CD4-positive, alpha-beta T cell treated with Interleukin-15 for 1 hour (primary cell): Measurements from ENCODE around the gene CAMTA1.

Experiments
- DNase-seq: peaks from one replicate; pipeline ENCODE4 v3.0.0-alpha.2; 2020

The CAMTA1 gene

GRCh38 chr1:7617826-7618225, 832.6 kb downstream of the CAMTA1 start:
- DNase-seq = no peak

DNA sequence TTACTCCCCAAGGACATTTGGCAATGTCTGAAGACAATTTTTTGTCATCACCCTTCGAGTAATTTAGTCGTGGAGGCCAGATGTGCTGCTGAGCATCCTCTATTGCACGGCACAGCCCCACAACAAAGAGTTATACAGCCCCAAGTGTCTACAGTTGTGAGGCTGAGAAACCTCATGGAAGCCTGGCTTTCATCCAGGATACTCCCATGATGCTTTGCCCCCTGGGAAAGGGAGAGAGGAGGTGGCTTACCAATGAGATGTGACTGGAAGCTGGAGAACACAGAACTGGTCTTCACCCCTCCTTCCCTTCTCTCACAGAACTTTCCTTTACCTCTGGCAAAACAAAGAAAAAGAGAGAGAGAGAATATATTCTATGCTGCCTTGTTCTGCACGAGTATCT, 834.9 kb downstream of the CAMTA1 start:
- DNase-seq = no peak

- no peak for DNase-seq
Measured at GRCh38 chr1:7621334-7622219, 836.3 kb downstream of the CAMTA1 start.

GRCh38 chr1:7623842-7624241, 838.6 kb downstream of the CAMTA1 start:
- no peak for DNase-seq

DNA sequence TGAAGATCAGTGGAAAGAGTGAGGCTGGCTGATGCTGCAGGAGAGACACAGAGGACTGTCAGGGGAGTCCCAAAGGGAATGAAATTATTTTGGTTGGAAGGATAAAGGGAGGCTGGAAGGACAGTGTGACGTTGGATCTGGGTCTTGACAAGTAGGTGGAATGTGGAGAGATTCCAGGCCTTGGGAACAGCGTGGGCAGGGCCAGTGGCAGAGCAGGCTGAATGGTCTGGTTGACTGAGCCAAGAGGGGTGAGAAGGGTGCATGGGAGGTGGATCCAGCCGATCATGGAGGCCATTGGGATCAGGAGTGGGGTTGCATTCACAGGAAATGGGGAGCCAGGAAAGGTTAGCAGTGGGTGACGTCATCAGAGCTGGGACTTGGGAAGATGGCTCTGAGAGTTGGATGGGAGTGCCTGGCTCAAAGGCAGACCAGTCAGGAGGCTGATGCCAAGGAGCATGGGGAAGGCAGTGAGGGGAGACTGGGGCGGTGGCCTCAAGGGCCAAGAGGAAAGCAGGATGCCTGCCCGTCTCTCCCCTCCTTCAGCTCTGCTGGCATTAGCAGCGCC, 839.6 kb downstream of the CAMTA1 start:
- no peak for DNase-seq

DNA sequence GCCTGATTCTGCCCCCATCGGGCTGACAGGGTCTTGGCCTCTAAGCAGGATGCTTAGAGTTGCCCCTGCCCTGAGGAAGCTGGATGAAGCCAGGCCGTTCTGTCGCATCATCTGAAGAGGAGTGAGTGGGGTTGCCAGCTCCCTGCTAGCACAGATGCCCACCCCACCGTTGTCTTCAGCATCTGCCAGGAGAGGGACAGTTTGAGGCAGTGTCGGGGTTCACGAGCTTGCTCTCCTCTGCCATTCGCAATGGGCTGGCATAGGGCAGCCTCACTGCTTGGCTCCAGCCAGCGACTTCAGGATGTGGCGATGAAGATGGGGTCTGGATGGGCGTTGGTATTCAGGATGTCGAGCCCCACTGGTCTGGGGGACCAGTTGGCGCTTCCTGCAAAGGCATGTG, 840.1 kb downstream of the CAMTA1 start:
- DNase-seq = no peak

- DNase-seq = no peak
Measured at GRCh38 chr1:7628273-7628672, 843.0 kb downstream of the CAMTA1 start.

DNA sequence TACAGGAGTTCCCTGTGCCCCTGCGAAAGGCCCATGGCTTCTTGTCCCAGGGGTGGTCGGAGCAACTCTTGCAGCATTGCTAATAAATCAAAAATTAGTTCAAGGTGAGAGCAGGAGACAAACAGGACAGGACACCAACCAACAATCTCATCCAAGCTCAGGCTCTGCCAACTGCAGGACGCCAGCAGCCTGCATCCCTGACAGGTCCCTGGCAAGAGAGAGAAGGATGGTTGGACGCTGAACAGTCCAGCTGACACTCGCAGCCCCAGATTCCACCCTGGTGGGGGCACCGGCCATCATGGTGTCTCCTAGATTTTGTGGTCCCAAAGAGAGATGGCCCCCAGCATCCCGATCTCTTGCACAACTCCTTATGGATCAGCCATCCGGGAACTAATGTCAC, 843.8 kb downstream of the CAMTA1 start:
- no peak for DNase-seq

GRCh38 chr1:7629465-7630195, 844.4 kb downstream of the CAMTA1 start:
- no peak for DNase-seq

- no peak for DNase-seq
Measured at GRCh38 chr1:7630378-7630777, 845.1 kb downstream of the CAMTA1 start.

DNA sequence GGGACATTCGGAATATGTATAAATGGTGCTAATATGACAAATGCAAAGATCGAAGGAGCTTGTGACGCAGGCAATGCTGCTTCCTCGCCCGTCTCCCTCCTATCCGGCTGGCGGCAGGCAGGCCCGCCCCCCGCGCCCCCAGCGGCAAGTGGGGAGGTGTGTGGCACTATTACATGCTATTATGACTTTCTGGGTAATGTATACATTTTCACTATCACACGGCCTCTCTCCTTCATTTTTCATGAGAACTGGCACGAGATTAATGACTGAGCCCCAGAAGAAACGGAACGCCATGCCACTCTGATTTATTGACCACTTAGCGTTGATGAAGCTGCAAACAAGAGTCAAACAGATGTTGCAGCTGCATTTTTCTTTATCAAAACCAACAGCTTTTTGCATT, 846.9 kb downstream of the CAMTA1 start:
- DNase-seq = no peak

DNA sequence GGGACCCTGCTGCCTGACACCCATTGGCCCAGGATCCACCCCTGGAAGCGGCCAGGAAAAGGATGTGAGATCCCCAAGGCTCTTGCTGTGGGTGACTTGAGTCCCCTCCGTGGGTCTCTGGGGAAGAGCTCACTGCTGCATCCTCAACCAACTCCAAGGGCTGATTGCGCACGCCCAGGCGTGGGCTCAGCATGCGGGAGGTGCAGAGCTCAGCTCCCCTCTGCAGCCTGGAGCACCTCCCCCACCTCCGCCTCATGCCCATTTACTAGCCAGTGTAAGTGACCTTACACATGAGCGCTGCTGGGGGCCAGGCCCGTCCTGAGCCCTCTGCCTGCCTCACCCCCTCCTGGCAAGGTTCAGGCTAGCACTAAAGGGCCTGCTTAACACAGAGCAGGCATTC, 847.4 kb downstream of the CAMTA1 start:
- DNase-seq = no peak

DNA sequence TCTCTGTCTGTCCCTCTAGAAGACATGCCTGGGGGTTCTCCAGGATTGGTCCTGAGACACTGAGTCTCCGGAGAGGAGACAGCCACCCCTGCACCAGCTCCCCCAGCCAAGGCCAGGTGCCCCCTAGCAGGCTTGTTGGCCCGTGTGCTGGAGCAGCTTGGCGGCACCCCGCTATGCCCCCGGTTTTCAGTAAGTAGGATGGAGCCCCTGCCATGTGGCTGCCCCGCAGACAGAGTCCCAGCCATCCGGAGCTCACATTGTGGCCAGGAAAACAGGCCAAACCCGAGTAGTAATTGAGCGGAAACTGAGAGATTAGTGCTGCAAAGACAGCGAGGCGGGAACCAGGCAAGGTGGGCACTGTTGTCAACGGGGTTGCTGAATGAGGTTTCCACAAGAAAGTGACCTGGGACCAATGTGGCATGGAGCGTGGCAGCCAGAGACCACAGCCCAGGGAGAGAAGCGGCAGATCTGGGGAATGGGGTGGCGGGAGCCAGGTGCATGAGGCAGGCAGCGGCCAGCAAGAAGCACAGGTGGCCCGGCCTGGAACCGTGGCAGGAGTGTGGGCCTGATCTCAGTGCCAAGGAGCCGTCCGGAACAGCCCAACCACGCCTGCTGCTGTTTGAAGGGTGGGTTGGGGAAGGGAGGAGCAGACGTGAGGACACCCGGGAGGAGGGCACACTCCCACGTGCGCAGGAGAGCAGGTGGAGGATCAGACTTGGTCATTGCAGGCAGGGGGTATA, 848.4 kb downstream of the CAMTA1 start:
- DNase-seq = no peak

GRCh38 chr1:7634546-7635240, 849.4 kb downstream of the CAMTA1 start:
- DNase-seq = no peak

DNA sequence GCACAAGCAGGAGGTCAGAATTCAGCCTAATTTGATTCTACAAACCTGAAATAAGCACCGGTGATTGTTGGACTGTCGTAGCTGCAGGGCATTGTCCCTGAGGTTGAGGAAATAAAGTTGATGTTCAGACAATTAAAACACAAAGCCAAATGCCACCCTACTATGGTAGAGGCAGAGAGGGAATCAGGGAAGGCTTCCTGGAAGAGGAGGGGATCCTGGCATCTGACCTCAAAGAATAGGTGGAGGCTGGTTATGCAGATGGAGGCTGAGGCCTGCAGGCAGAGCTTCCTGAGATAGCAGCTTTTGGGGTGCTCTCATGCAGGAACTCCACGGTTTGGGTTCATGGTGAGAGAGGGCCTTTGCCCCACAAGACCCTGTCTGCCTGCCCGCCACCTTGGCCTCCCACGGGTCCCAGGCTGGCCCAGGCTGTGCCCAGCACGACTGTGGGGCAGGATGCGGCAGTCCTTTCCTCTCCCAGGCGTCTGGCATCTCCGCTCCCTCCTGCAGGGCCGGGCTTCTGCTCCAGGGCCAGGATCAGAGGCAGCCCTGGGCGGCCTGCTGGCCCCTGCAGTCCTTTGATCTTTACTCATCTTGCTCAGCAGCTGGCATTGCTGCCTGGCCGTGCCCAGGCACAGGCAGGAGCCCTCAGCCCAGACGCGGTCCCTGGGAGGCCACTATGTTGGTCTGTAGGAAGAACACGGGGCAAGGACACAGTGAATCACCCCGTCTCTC, 851.7 kb downstream of the CAMTA1 start:
- DNase-seq = no peak

GRCh38 chr1:7638078-7638477, 852.8 kb downstream of the CAMTA1 start:
- no peak for DNase-seq

DNA sequence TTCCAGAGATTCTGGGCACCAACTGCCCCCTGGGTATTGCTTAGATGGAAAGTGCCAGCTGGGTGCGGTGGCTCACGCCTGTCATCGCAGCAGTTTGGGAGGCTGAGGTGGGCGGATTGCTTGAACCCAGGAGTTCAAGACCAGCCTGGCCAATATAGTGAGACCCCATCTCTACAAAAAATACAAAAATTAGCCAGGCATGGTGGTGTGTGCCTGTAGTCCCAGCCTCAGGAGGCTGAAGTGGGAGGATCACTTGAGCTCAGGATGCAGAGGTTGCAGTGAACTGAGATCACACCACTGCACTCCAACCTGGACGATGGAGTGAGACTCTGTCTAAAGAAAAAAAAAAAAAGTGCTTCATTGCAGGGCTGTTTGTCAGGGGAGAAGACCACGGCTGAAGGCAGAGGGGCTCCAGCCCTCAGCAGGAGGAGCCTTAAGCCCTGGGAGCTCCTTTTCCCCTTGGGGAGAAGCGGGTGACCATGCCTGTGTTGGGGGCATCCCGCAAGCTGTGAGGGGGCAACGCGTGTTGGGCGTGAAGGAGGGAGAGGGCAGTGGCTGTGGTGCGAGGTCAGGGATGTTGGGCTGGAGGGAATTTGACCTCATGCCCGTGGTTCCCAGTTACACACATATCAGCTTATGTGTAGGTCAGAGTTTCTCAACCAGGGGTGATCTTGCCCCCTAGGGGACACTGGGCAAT, 854.3 kb downstream of the CAMTA1 start:
- no peak for DNase-seq

- DNase-seq = no peak
Measured at GRCh38 chr1:7640350-7640749, 855.1 kb downstream of the CAMTA1 start.

- DNase-seq = no peak
Measured at GRCh38 chr1:7640920-7641585, 855.8 kb downstream of the CAMTA1 start.

GRCh38 chr1:7641587-7642417, 856.5 kb downstream of the CAMTA1 start:
- DNase-seq = no peak
